GM21526 (cell line): ENCODE results near the gene HAUS8.
"Not testable (repeated sequence)": the region's sequence is repeated elsewhere in the genome, so short reads cannot be mapped to it uniquely, and the experiment has no call there.

ENCODE experiments used
- ATAC-seq: cut with Tn5 transposase; IDR thresholded peaks from one replicate; pipeline ENCODE4 v1.9.1; 2021; ENCODE audit warnings: moderate library complexity; ENCODE audit not compliant: unreplicated experiment, low FRiP score

HAUS8 gene

GRCh38 chr19:17037184-17037583, 38.1 kb downstream of the HAUS8 start:
- ATAC-seq: no peak

- no peak for ATAC-seq
Observed at GRCh38 chr19:17036640-17037039, 38.6 kb downstream of the HAUS8 start.

GRCh38 chr19:17035842-17036424, 39.3 kb downstream of the HAUS8 start:
- no peak for ATAC-seq

GRCh38 chr19:17031741-17032140, 43.5 kb downstream of the HAUS8 start:
- ATAC-seq: no peak

- ATAC-seq: no peak
Observed at GRCh38 chr19:17027535-17027975, 47.7 kb downstream of the HAUS8 start.

GRCh38 chr19:17026706-17027534, 48.3 kb downstream of the HAUS8 start, which contains the start of gene CPAMD8:
TSS of gene CPAMD8 (minus strand) at chr19:17026810. CDS start at chr19:17026642, 168 bp downstream.
- ATAC-seq: no peak

- ATAC-seq: no peak
Observed at GRCh38 chr19:17025991-17026658, 49.1 kb downstream of the HAUS8 start.

GRCh38 chr19:17025361-17025760, 49.9 kb downstream of the HAUS8 start:
- ATAC-seq: no peak

- not testable (repeated sequence) for ATAC-seq
Observed at GRCh38 chr19:17024941-17025340, 50.3 kb downstream of the HAUS8 start.

GRCh38 chr19:17023805-17024204, 51.4 kb downstream of the HAUS8 start:
- no peak for ATAC-seq

GRCh38 chr19:17022738-17023137, 52.5 kb downstream of the HAUS8 start:
- no peak for ATAC-seq

GRCh38 chr19:17021793-17022590, 53.3 kb downstream of the HAUS8 start:
- no peak for ATAC-seq

GRCh38 chr19:17021328-17021727, 53.9 kb downstream of the HAUS8 start:
- ATAC-seq: no peak

- no peak for ATAC-seq
Observed at GRCh38 chr19:17020823-17021222, 54.4 kb downstream of the HAUS8 start.

GRCh38 chr19:17020385-17020784, 54.9 kb downstream of the HAUS8 start:
- ATAC-seq: no peak

- not testable (repeated sequence) for ATAC-seq
Observed at GRCh38 chr19:17014212-17014861, 60.9 kb downstream of the HAUS8 start.

- no peak for ATAC-seq
Observed at GRCh38 chr19:17011485-17011884, 63.8 kb downstream of the HAUS8 start.

GRCh38 chr19:17006579-17006978, 68.7 kb downstream of the HAUS8 start:
- ATAC-seq: no peak

- no peak for ATAC-seq
Observed at GRCh38 chr19:17005000-17005399, 70.3 kb downstream of the HAUS8 start.

GRCh38 chr19:17004386-17004785, 70.9 kb downstream of the HAUS8 start:
- no peak for ATAC-seq
